Measurements from ENCODE around the gene FAIM2.
"Not testable (repeated sequence)": the region's sequence is repeated elsewhere in the genome, so short reads cannot be mapped to it uniquely, and the experiment has no call there.

FAIM2 gene

GRCh38 chr12:49893753-49894750 lies 9.6 kb downstream of the FAIM2 start:
- no peak for DNase-seq (ENCODE audit: low spot score)

GRCh38 chr12:49892732-49893317 lies 10.9 kb downstream of the FAIM2 start:
- no peak for DNase-seq (ENCODE audit: low spot score)

- DNase-seq (ENCODE audit: low spot score): no peak
Measured at GRCh38 chr12:49892084-49892731, 11.5 kb downstream of the FAIM2 start.

- no peak for DNase-seq (ENCODE audit: low spot score)
Measured at GRCh38 chr12:49891476-49891875, 12.2 kb downstream of the FAIM2 start.

GRCh38 chr12:49891012-49891411 lies 12.7 kb downstream of the FAIM2 start:
- no peak for DNase-seq (ENCODE audit: low spot score)

GRCh38 chr12:49890096-49890461 lies 13.6 kb downstream of the FAIM2 start:
- DNase-seq (ENCODE audit: low spot score): no peak

- DNase-seq (ENCODE audit: low spot score): no peak
Measured at GRCh38 chr12:49889361-49890095, 14.2 kb downstream of the FAIM2 start.

GRCh38 chr12:49888461-49889151 lies 15.1 kb downstream of the FAIM2 start:
- DNase-seq (ENCODE audit: low spot score): no peak

GRCh38 chr12:49887536-49888401 lies 15.9 kb downstream of the FAIM2 start:
- DNase-seq (ENCODE audit: low spot score): no peak

GRCh38 chr12:49887091-49887490 lies 16.6 kb downstream of the FAIM2 start:
- no peak for DNase-seq (ENCODE audit: low spot score)

- no peak for DNase-seq (ENCODE audit: low spot score)
Measured at GRCh38 chr12:49885663-49886461, 17.8 kb downstream of the FAIM2 start.

GRCh38 chr12:49885118-49885517 lies 18.6 kb downstream of the FAIM2 start:
- DNase-seq (ENCODE audit: low spot score): no peak

- DNase-seq (ENCODE audit: low spot score): no peak
Measured at GRCh38 chr12:49882851-49883464, 20.7 kb downstream of the FAIM2 start.

- DNase-seq (ENCODE audit: low spot score): no peak
Measured at GRCh38 chr12:49882248-49882850, 21.4 kb downstream of the FAIM2 start.

- no peak for DNase-seq (ENCODE audit: low spot score)
Measured at GRCh38 chr12:49881415-49882247, 22.1 kb downstream of the FAIM2 start.

- DNase-seq (ENCODE audit: low spot score): no peak
Measured at GRCh38 chr12:49880756-49881414, 22.8 kb downstream of the FAIM2 start.

GRCh38 chr12:49879065-49879464 lies 24.6 kb downstream of the FAIM2 start:
- DNase-seq (ENCODE audit: low spot score): not testable (repeated sequence)
